DND-41 (cell line): ENCODE measurements around the gene SIGLEC1.

ENCODE experiments used
- EZH2 ChIP-seq: IDR thresholded peaks from 3 replicates; pipeline ENCODE4 v1.6.1; 2012; ENCODE audit warnings: borderline replicate concordance, low read depth, mild to moderate bottlenecking, moderate library complexity, low read length, inconsistent platforms; ENCODE audit not compliant: severe bottlenecking
- TF ChIP-seq, protein P1 (sequence below): IDR thresholded peaks from 2 replicates; pipeline ENCODE4 v1.5.1; 2012; ENCODE audit warnings: borderline replicate concordance, low read length, moderate library complexity, mild to moderate bottlenecking; ENCODE audit not compliant: poor library complexity, severe bottlenecking; ENCODE audit errors: extremely low read depth

DNA sequence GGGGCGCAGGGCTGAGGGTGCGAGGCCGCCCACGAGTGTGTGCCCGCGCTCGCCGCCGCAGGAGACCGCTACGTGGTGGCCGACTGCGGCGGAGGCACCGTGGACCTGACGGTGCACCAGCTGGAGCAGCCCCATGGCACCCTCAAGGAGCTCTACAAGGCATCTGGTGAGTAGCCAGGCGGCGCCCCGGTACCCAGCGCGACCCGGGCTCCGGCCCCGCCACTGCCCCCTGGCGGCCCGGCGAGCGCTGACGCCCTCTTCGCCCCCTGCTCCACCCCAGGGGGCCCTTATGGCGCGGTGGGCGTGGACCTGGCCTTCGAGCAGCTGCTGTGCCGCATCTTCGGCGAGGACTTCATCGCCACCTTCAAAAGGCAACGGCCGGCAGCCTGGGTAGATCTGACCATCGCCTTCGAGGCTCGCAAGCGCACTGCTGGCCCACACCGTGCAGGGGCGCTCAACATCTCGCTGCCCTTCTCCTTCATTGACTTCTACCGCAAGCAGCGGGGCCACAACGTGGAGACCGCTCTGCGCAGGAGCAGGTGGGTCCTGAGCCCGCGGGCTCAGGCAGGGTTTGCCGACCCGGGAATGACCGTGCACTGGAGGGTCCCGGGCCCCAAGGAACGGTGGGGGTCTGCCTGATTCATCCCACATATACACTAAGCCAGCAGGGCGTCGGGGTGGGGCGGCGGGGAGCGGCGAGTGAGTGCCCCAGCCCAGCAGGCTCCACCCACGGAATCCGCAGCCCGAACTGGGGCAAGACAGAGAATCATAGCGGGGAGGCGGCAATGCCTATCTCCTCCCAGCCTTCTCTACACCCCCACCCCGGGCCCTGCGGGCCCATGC lies 37.5 kb upstream of the SIGLEC1 start:
- TF ChIP-seq, protein P1, sequence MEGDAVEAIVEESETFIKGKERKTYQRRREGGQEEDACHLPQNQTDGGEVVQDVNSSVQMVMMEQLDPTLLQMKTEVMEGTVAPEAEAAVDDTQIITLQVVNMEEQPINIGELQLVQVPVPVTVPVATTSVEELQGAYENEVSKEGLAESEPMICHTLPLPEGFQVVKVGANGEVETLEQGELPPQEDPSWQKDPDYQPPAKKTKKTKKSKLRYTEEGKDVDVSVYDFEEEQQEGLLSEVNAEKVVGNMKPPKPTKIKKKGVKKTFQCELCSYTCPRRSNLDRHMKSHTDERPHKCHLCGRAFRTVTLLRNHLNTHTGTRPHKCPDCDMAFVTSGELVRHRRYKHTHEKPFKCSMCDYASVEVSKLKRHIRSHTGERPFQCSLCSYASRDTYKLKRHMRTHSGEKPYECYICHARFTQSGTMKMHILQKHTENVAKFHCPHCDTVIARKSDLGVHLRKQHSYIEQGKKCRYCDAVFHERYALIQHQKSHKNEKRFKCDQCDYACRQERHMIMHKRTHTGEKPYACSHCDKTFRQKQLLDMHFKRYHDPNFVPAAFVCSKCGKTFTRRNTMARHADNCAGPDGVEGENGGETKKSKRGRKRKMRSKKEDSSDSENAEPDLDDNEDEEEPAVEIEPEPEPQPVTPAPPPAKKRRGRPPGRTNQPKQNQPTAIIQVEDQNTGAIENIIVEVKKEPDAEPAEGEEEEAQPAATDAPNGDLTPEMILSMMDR, result peak; percentile 8
- no peak for TF ChIP-seq EZH2
